GM23248 (cell line): Measurements from ENCODE around the gene SLC2A9.

Experiments
- EZH2 ChIP-seq: fragments of 200-600 bp; sonication (generic); IDR thresholded peaks from 2 replicates; pipeline ENCODE4 v1.6.1; 2018; ENCODE audit warnings: antibody characterized with exemption, mild to moderate bottlenecking; ENCODE audit not compliant: insufficient read depth, poor library complexity, severe bottlenecking
- EZH2phosphoT487 ChIP-seq: fragments of 200-600 bp; sonication (generic); IDR thresholded peaks from 2 replicates; pipeline ENCODE4 v1.6.1; 2018; ENCODE audit warnings: antibody characterized with exemption, moderate library complexity, mild to moderate bottlenecking, low read depth; ENCODE audit not compliant: insufficient read depth

- no peak for TF ChIP-seq EZH2
- TF ChIP-seq EZH2phosphoT487, result no peak
Observed at GRCh38 chr4:9812501-9813340, 208.6 kb downstream of the SLC2A9 start.
